ENCODE measurements around the gene NDUFB2.

The NDUFB2 gene

DNA sequence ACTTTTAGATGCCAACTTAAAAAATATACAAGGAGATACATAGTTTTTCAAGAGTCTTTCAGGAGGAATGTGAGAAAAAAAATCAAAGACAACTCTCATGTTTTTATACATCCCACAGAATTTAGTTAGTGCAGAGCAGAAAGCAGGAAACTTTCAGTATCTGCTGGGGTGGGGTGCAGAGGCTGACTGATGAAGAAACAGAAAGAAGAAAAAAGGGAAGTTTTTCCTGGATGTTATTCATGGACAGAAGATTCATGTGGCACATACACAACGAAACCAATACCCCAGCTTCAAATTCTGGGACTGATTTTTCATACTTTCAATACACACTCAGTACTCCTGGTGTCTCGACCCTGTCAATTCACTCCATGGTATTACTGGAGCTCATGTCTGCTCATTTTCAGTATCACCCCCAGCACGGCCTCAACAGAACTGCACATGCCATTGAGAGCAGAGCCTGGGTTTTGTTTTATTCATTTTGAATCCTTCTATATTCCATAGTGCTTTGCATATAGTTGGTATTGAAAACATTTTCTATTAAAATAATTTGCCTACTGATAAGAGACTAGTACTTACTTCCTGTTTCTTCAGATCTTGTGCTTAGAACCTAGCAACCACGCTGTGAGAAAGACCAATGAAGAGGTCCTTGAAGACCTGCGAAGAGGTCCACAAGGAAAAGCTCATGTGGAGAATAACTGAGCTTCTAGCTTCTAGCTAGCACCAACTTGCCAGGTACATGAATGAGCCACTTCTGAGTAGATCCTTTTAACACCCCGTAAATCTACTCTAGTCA, 49.0 kb downstream of the NDUFB2 start:
- no peak for DNase-seq

DNA sequence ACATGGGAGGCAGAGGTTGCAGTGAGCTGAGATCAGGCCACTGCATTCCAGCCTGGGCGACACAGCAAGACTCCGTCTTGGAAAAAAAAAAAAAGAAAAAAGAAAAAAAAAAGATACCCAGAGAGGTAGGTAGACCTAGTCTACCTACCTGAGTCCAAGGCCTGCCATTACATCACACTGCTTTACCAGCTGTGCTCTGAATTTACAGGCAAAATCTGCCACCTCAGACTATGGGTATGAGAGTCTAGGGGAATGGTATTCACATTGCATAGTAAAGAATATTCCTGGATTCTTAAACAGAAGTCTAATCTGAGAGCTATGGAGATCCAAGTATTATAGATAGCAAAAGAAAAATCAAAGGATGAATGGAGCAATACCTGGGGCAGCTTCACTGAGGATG, 50.2 kb downstream of the NDUFB2 start:
- no peak for DNase-seq

DNA sequence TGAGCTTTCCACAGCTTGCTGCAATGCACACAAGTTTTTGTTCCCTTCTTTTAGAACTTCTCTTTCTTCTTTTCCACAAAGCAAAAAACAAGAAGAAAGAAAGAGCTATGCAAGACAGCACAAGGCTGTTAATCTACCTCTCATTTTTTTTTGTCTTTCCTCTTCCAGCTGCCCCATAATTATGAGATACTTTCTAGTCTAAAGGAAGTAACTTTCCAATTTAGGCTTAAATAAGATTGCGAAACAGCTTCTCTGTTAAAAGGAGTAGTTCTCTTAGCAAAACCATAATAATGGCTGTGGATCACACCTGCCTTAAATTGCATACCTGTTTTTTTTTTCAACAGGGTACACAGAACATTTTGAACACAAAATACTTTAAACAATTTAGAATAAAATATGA, 56.0 kb downstream of the NDUFB2 start:
- DNase-seq = no peak

DNA sequence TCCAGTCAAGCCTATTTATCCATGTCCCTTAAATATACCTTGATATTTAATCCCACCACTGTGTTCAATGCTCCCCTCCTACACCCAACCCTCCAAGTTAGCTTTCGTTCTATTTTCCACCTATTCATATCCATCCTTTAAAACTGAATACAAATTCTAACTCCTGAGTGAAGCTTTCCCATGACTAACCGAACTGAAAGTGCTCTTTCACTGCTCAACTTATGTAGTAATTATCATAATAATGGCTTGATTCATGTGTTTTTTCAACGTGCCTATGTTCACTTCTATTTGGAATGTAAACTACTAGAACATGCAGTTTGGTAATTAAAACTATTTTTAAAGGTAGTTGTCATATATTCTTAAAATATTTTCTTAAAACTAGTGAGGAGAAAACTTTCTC, 58.0 kb downstream of the NDUFB2 start:
- DNase-seq = no peak
